Measurements from ENCODE around the gene JAKMIP2. TPM values are rescaled to one million over a fixed set of nuclear protein-coding genes. Genes with fewer than 3 reads are reported as not detected.

The JAKMIP2 gene
- total RNA-seq, 1 donor from 2014 or later = 2.0 TPM

DNA sequence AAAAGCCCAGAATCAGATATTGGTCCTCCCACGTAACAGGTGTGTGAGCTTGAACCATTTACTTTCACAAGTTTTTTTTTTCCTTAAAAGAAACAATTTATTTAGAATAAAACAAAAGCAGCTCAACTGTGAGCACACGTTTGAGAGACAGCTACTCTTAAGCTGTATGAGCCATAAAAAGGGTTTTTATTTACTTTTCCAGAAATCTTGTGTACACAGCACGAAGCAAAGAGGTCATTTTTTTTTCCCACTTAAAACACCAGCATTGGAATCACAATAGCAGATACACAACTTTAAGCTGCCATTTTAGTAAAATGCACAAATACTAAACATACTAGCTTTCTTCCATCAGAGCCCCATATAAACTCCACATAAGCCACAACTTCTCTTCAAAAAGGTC is 44.6 kb downstream of the JAKMIP2 start:
- intact Hi-C loops (cut with micrococcal nuclease) = no loop called here
- H3K27me3 Mint-ChIP-seq = no peaks in the 10 kb centered on the region
- CTCF ChIA-PET = no interaction called here

DNA sequence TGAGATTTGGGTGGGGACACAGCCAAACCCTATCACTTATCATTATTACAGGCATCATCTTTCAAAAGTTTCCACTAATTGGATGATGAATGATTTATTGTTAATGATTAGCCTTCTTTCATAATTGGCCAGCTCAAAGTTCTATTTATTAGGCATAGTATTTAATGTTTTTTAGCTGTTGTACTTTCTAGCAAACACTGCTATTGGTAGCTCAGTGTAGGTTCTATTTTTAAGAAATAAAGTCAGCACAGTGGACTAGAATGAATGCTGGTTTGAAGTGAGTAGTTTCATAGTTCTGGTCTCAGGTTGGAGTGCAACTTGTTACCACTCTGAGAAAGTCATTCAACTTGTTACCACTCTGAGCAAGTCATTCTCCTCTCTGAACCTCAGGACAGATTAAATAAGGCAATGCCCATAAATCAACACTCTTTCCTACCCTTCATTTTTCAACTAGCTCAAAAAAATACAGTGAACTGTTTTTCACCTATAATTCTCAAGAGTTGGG is 46.9 kb downstream of the JAKMIP2 start:
- CTCF ChIA-PET = no interaction called here
- TF ChIP-seq, protein P1, sequence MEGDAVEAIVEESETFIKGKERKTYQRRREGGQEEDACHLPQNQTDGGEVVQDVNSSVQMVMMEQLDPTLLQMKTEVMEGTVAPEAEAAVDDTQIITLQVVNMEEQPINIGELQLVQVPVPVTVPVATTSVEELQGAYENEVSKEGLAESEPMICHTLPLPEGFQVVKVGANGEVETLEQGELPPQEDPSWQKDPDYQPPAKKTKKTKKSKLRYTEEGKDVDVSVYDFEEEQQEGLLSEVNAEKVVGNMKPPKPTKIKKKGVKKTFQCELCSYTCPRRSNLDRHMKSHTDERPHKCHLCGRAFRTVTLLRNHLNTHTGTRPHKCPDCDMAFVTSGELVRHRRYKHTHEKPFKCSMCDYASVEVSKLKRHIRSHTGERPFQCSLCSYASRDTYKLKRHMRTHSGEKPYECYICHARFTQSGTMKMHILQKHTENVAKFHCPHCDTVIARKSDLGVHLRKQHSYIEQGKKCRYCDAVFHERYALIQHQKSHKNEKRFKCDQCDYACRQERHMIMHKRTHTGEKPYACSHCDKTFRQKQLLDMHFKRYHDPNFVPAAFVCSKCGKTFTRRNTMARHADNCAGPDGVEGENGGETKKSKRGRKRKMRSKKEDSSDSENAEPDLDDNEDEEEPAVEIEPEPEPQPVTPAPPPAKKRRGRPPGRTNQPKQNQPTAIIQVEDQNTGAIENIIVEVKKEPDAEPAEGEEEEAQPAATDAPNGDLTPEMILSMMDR (IDR thresholded peaks at IDR 0.05) = no peak
- POLR2A ChIA-PET = no interaction called here
- H3K27ac Mint-ChIP-seq = no peak overlapping the region
- no peak for DNase-seq
- H3K4me3 Mint-ChIP-seq = no peak overlapping the region
- ATAC-seq (ENCODE audit: low read depth) = no peak
- H3K9me3 Mint-ChIP-seq = peaks cover 3% of the 10 kb centered on the region
- H3K36me3 Mint-ChIP-seq (ENCODE audit: low read depth) = no peaks in the 10 kb centered on the region
- H3K27me3 Mint-ChIP-seq = no peaks in the 10 kb centered on the region
- H3K4me1 Mint-ChIP-seq = no peaks in the 10 kb centered on the region
- intact Hi-C loops (cut with micrococcal nuclease) = no loop called here

More for the DNA sequence above, 44.6 kb downstream of the JAKMIP2 start:
- no peak overlapping the region for H3K4me3 Mint-ChIP-seq
- POLR2A ChIA-PET = no interaction called here
- peaks cover 3% of the 10 kb centered on the region for H3K9me3 Mint-ChIP-seq
- DNase-seq (no peak), ATAC-seq (ENCODE audit: low read depth) (no peak)
- no peaks in the 10 kb centered on the region for H3K4me1 Mint-ChIP-seq
- no peaks in the 10 kb centered on the region for H3K36me3 Mint-ChIP-seq (ENCODE audit: low read depth)
- TF ChIP-seq, protein P1 (IDR thresholded peaks at IDR 0.05) = no peak
- H3K27ac Mint-ChIP-seq = no peak overlapping the region

DNA sequence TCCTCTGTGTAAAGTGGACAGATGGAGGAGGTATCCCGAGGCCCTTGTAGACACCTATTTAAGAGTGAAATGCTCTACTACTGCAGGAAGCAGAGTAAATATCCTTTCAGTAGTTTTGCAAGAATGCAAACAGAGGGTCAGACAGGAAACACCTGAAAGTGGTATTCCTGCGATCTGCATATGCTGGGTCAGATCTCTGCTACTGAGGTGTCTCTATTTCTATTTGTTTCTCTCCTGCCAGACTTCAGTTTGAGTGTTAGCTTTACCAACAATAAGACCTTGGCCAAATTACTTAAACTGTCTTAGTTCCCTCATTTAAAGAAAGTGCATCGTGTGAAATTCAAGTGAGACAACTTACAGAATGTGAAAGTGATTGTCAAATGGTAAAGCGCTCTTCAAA is 47.6 kb downstream of the JAKMIP2 start:
- Mint-ChIP-seq H3K4me3 (no peak overlapping the region), H3K36me3 (ENCODE audit: low read depth) (no peaks in the 10 kb centered on the region), H3K4me1 (no peaks in the 10 kb centered on the region), H3K27ac (no peak overlapping the region), H3K9me3 (peaks cover 3% of the 10 kb centered on the region), H3K27me3 (no peaks in the 10 kb centered on the region)
- TF ChIP-seq, protein P1 (IDR thresholded peaks at IDR 0.05) = no peak
- intact Hi-C loops (cut with micrococcal nuclease) = no loop called here
- CTCF ChIA-PET = no interaction called here
- ATAC-seq (ENCODE audit: low read depth) (no peak), DNase-seq (no peak)
- POLR2A ChIA-PET = no interaction called here

DNA sequence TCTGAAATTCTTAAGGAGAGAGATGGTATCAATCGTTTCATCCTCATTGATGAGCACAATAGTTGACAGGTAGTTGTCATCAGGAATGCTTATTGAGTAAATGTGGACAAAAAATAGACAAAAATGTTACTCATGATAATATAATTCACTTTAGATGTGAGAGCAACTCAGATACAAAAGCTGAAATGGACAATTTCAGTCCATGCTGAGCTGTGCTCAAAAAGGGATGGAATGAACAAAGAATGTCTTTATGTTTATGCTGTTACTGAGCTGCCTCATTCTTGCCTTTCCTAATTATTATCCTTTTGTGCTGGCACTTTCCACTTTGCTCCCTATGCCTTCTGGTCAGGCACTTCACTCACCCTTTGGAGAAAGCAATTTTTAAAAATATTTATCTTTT is 49.5 kb downstream of the JAKMIP2 start:
- ChIA-PET POLR2A (no interaction called here), CTCF (no interaction called here)
- TF ChIP-seq, protein P1 (IDR thresholded peaks at IDR 0.05) = no peak
- no peak overlapping the region for H3K4me3 Mint-ChIP-seq
- peaks cover 3% of the 10 kb centered on the region for H3K9me3 Mint-ChIP-seq
- no peaks in the 10 kb centered on the region for H3K36me3 Mint-ChIP-seq (ENCODE audit: low read depth)
- no peaks in the 10 kb centered on the region for H3K4me1 Mint-ChIP-seq
- intact Hi-C loops (cut with micrococcal nuclease) = no loop called here
- DNase-seq = no peak
- no peak overlapping the region for H3K27ac Mint-ChIP-seq
- ATAC-seq (ENCODE audit: low read depth) = no peak
- no peaks in the 10 kb centered on the region for H3K27me3 Mint-ChIP-seq

DNA sequence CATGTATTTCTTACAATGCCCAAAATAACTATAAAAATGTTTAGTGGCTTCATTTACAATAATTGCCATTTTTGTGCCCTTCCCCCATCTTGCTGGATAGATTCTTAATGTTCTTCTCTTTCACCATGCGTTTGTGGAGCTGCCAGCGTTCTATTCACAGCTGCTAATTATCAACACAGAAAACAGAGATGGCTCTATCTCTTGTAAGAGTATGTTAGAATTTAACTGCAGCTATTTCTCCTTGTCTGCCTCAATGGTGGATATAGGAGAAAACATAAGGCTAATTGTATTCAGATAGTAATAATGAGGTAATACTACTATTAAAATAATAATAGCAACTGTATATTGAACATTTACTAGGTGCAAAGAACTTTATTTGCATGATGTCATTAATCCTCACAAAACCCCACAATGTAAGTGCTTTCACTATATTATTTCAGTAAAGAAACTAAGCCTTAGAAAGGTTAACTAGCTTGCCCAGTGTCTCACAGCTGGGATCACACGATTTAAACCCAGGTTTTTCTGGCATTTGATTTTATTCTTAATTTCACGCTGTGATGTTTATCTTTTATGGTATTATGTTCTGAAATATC is 50.1 kb downstream of the JAKMIP2 start:
- Mint-ChIP-seq H3K4me3 (no peak overlapping the region), H3K4me1 (no peaks in the 10 kb centered on the region), H3K27ac (no peak overlapping the region), H3K36me3 (ENCODE audit: low read depth) (no peaks in the 10 kb centered on the region), H3K27me3 (no peaks in the 10 kb centered on the region), H3K9me3 (peaks cover 3% of the 10 kb centered on the region)
- DNase-seq (no peak), ATAC-seq (ENCODE audit: low read depth) (no peak)
- CTCF ChIA-PET = no interaction called here
- POLR2A ChIA-PET = no interaction called here
- TF ChIP-seq, protein P1 (IDR thresholded peaks at IDR 0.05) = no peak
- intact Hi-C loops (cut with micrococcal nuclease) = no loop called here

Data from activated B cell treated with CpG ODN at 0.5 μM for 24 hours (primary cell).